Esophagus muscularis mucosa (tissue), 4 donors: ENCODE data around the gene CHRND. TPM values are rescaled to one million over a fixed set of nuclear protein-coding genes. Genes with fewer than 3 reads are reported as not detected.

Experiments
- DNase-seq: peaks from one replicate; pipeline ENCODE4 v3.0.0-alpha.2; 2017; ENCODE audit errors: extremely low spot score
- H3K27ac ChIP-seq, 4 donors: fragments of 200-600 bp; sonication (generic); replicated peaks in 1 of 4; 1 replicate in 3 of 4; 2 replicates in 1 of 4; pipeline ENCODE4 v1.5.1; 2016 to 2019; ENCODE audit warnings: mild to moderate bottlenecking in 1 of 4
- H3K27me3 ChIP-seq, 4 donors: fragments of 200-600 bp; sonication (generic); one replicate each; pipeline versions ENCODE4 v1.5.1 to v1.6.0; 2016 to 2019
- H3K36me3 ChIP-seq, 4 donors: fragments of 200-600 bp; sonication (generic); one replicate each; pipeline ENCODE4 v1.5.1; 2016 to 2019
- H3K4me1 ChIP-seq, 4 donors: fragments of 200-600 bp; sonication (generic); one replicate each; pipeline ENCODE4 v1.5.1; 2016 to 2019
- H3K4me3 ChIP-seq, 4 donors: fragments of 200-600 bp; sonication (generic); 1 replicate in 2 of 4; 2 replicates in 2 of 4; pipeline ENCODE4 v1.5.1; 2016 to 2019; ENCODE audit warnings: mild to moderate bottlenecking in 4 of 4, moderate library complexity in 1 of 4
- H3K9me3 ChIP-seq, 4 donors: fragments of 200-600 bp; sonication (generic); 1 replicate in 3 of 4; 2 replicates in 1 of 4; pipeline ENCODE4 v1.5.1; 2016 to 2019
- EP300 ChIP-seq: sonication (generic); formaldehyde crosslinking; IDR thresholded peaks from one replicate; pipeline ENCODE4 v1.6.1; 2017; ENCODE audit warnings: antibody characterized with exemption
- POLR2A ChIP-seq: fragments of 450-650 bp; IDR thresholded peaks from one replicate; pipeline ENCODE4 v1.6.1; 2017; ENCODE audit warnings: antibody characterized with exemption, moderate library complexity, mild to moderate bottlenecking, low read depth
- POLR2AphosphoS5 ChIP-seq, 2 donors: sonication (generic); formaldehyde crosslinking; IDR thresholded peaks; one replicate each; pipeline ENCODE4 v1.6.1; 2017; ENCODE audit warnings: antibody characterized with exemption in 2 of 2
- WGBS: methylation state at CpG from one replicate; pipeline ENCODE4 v1.1.5; 2018; 5-methylcytosine and 5-hydroxymethylcytosine counted together
- intact Hi-C: fragments of 100-400 bp; cut with DNase I; formaldehyde crosslinking; loops from one replicate; pipeline ENCODE4 v1.15.1; 2023
- total RNA-seq, 4 donors: library from RNA; depleted of rRNA; stranded (reverse); fragments of >200 nt; gene quantifications; one replicate each; pipeline versions ENCODE4 v1.1.0 to v1.2.1, GENCODE V29; 2016
- TF ChIP-seq, protein P1 (sequence below), 3 experiments: fragments of 200-600 bp in 2 of 3; fragments of 450-650 bp in 1 of 3; sonication (generic) in 2 of 3; IDR thresholded peaks; one replicate each; pipeline ENCODE4 v1.5.1; 2017 to 2019; ENCODE audit warnings: antibody characterized with exemption in 3 of 3, mild to moderate bottlenecking in 2 of 3, moderate library complexity in 1 of 3

The CHRND gene
- total RNA-seq, 4 donors from 2014 or later: not detected

DNA sequence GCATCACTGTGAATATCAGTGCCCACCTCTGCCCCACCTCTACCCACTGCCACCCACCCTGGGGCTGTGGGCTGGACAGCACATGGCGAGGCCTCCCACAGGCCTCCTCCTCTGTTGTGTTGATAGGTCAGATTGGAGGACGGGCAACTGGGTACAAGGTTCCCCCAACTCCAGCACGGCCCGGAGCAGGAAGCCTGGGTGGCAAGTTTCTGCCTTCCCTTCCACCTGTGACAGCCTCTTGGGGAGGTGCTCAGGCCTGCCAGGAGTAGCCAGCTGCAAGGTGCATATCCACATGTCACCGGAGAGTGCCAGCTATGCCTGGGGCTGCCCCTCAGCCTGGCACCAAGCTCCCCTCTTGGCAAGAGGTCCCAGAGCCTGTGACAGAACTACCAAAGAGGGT, 31.4 kb upstream of the CHRND start:
- H3K9me3 ChIP-seq: no peaks in the 10 kb centered on the region
- no peaks in the 10 kb centered on the region for H3K4me1 ChIP-seq
- no peak for DNase-seq
- H3K36me3 ChIP-seq: no peaks in the 10 kb centered on the region
- peaks cover 0 to 33% (median 0%) of the 10 kb centered on the region in 4 donors for H3K27me3 ChIP-seq
- no peak overlapping the region for H3K27ac ChIP-seq
- intact Hi-C loops: no loop called here
- TF ChIP-seq EP300 (no peak), POLR2AphosphoS5 (IDR thresholded peaks at IDR 0.05) (no peak), POLR2A (no peak)
- TF ChIP-seq, protein P1, sequence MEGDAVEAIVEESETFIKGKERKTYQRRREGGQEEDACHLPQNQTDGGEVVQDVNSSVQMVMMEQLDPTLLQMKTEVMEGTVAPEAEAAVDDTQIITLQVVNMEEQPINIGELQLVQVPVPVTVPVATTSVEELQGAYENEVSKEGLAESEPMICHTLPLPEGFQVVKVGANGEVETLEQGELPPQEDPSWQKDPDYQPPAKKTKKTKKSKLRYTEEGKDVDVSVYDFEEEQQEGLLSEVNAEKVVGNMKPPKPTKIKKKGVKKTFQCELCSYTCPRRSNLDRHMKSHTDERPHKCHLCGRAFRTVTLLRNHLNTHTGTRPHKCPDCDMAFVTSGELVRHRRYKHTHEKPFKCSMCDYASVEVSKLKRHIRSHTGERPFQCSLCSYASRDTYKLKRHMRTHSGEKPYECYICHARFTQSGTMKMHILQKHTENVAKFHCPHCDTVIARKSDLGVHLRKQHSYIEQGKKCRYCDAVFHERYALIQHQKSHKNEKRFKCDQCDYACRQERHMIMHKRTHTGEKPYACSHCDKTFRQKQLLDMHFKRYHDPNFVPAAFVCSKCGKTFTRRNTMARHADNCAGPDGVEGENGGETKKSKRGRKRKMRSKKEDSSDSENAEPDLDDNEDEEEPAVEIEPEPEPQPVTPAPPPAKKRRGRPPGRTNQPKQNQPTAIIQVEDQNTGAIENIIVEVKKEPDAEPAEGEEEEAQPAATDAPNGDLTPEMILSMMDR (IDR thresholded peaks at IDR 0.05): no peak
- 98% methylated on average over 4 of the region's 5 CpGs for WGBS
- H3K4me3 ChIP-seq: no peak overlapping the region

DNA sequence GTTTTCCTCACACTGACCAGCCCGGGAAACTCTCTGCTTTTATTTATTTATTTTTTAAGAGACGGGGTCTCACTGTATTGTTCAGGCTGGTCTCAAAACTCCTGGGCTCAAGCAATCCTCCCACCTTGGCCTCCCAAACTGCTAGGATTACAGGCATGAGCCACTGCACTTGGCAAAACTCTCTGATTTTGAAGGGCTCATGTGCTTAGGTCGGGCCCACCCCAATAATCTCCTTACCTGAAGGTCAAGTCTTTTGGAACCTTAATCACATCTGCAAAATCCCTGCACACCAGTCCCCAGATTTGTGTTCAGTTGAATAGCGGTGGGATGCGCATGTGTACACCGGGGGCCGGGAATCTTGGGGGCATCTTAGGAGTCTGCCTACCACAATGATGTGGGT, 30.7 kb upstream of the CHRND start:
- DNase-seq: no peak
- WGBS: 90% methylated on average over 7 of the region's 7 CpGs
- no peak overlapping the region for H3K4me3 ChIP-seq

DNA sequence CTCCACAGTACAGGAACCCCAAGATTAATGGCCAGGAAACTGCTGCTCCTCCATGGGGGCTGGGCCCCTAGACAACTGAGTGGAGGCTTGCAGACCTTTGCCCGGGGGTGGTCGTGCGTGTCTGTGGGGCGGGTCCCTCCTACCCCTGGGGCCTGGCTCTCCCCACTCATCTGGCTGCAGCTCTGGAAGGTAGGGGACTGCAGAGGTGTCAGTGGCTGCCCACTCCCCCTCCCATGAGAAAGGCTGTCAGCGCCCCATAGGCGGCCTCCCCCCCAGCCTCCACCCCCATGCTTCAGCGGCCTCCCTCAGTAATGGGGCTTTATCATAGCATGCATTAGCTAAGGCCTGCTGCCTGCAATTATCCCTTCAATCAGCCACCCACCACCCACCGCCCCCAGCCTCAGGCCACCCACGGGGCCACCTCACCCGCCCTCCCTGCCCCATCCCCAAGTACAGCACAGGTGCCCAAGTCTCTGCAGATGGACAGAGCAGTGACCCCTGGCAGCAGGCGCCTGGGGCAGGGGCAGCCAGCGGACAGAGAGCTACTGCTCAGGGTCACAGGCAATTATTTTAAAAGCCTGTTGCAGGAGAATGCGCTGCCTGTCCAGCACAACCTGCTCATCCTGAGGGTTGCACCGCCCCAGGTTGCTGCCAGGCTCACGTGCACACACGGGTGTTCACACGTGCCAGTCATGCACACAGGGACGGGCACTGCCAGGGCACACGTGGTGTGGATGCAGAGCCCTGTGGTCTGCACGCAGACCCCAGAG, 29.3 kb upstream of the CHRND start:
- H3K36me3 ChIP-seq: no peaks in the 10 kb centered on the region
- H3K9me3 ChIP-seq: no peaks in the 10 kb centered on the region
- H3K4me3 ChIP-seq: no peak overlapping the region
- TF ChIP-seq POLR2A: no peak
- TF ChIP-seq EP300: no peak
- no peak for TF ChIP-seq POLR2AphosphoS5 (IDR thresholded peaks at IDR 0.05)
- TF ChIP-seq, protein P1 (IDR thresholded peaks at IDR 0.05): no peak
- no peak overlapping the region for H3K27ac ChIP-seq
- WGBS: 73% methylated on average over 7 of the region's 20 CpGs
- DNase-seq: no peak
- intact Hi-C loops: no loop called here
- peaks cover 0 to 13% (median 0%) of the 10 kb centered on the region in 4 donors for H3K27me3 ChIP-seq
- peaks cover 0 to under 1% (median 0%) of the 10 kb centered on the region in 4 donors for H3K4me1 ChIP-seq

More for the DNA sequence above, 30.7 kb upstream of the CHRND start:
- intact Hi-C loops: no loop called here
- peaks cover 0 to 27% (median 0%) of the 10 kb centered on the region in 4 donors for H3K27me3 ChIP-seq
- TF ChIP-seq POLR2AphosphoS5 (IDR thresholded peaks at IDR 0.05) (no peak), POLR2A (no peak), EP300 (no peak)
- TF ChIP-seq, protein P1 (IDR thresholded peaks at IDR 0.05): no peak
- H3K36me3 ChIP-seq: no peaks in the 10 kb centered on the region
- H3K4me1 ChIP-seq: no peaks in the 10 kb centered on the region
- H3K27ac ChIP-seq: no peak overlapping the region
- H3K9me3 ChIP-seq: no peaks in the 10 kb centered on the region

DNA sequence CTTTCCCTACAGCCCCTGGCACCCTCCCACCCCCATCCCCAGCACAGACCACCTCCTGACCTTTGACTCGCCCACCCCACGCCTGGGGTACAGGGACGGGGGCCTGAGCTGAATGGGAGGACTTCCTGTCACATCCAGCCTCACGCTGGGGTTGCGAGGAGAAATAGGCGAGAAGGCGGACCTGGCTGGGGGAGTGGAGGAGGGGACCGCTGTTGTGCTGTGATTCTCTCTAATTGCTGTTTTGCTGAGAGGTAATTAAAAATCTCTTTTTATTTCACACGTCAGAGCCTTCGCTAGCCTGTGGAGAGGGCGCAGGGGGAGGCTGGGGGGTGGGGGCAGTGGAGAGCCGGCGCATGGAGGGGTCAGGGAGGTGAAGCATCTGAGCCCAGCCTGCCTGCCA, 28.6 kb upstream of the CHRND start:
- H3K36me3 ChIP-seq: no peaks in the 10 kb centered on the region
- no peak overlapping the region for H3K27ac ChIP-seq
- intact Hi-C loops: no loop called here
- WGBS: 85% methylated on average over 11 of the region's 13 CpGs
- H3K4me3 ChIP-seq: no peak overlapping the region
- H3K27me3 ChIP-seq: peaks cover 0 to 14% (median 0%) of the 10 kb centered on the region in 4 donors
- H3K4me1 ChIP-seq: peaks cover 2 to 7% (median 6%) of the 10 kb centered on the region in 4 donors
- DNase-seq: no peak
- TF ChIP-seq POLR2AphosphoS5 (IDR thresholded peaks at IDR 0.05) (no peak), EP300 (no peak), POLR2A (no peak)
- H3K9me3 ChIP-seq: no peaks in the 10 kb centered on the region

DNA sequence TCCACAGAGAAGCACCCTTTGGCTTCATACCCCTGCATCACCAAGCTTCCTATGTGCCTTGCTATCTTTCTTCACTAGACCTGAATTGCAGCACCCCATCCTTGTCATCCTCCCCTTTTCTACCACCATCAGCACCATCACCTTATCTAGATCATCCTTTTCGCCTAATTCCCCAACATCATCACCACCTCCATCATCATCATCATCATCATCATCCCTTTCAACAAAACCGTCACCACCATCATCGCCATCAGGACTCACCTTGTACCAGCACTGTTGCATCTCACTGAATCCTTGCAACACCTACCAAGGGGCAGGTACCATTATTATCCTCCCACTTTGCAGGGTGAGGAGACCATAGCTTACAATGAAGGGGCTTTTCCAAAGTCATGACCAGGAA, 27.5 kb upstream of the CHRND start:
- Histone ChIP-seq H3K27ac (no peak overlapping the region), H3K27me3 (peaks cover 0 to 25% (median 6%) of the 10 kb centered on the region in 4 donors), H3K9me3 (no peaks in the 10 kb centered on the region), H3K4me1 (peaks cover 2 to 18% (median 16%) of the 10 kb centered on the region in 4 donors), H3K4me3 (no peak overlapping the region), H3K36me3 (no peaks in the 10 kb centered on the region)
- TF ChIP-seq, protein P1 (IDR thresholded peaks at IDR 0.05): no peak
- intact Hi-C loops: no loop called here
- no peak for DNase-seq
- 92% methylated on average over 3 of the region's 3 CpGs for WGBS
